Midbrain (tissue), 1 donor: ENCODE measurements around the gene ACVR1.

Source experiments
- DNase-seq: peaks from one replicate; lab custom pipeline; 2025; lab: John Stamatoyannopoulos, UW

ACVR1 gene

GRCh38 chr2:157853211-157853610 is 22.9 kb downstream of the ACVR1 start:
- DNase-seq, result no peak

GRCh38 chr2:157849591-157849990 is 26.5 kb downstream of the ACVR1 start:
- DNase-seq, result no peak

- no peak for DNase-seq
These were observed 27.9 kb downstream of the ACVR1 start for GRCh38 chr2:157848213-157848612.

- no peak for DNase-seq
These were observed 31.0 kb downstream of the ACVR1 start for GRCh38 chr2:157845081-157845480.

GRCh38 chr2:157843935-157844334 is 32.2 kb downstream of the ACVR1 start:
- no peak for DNase-seq

GRCh38 chr2:157843081-157843480 is 33.0 kb downstream of the ACVR1 start:
- no peak for DNase-seq

- no peak for DNase-seq
These were observed 33.8 kb downstream of the ACVR1 start for GRCh38 chr2:157842106-157842879.

GRCh38 chr2:157841485-157841884 is 34.6 kb downstream of the ACVR1 start:
- no peak for DNase-seq

- no peak for DNase-seq
These were observed 35.5 kb downstream of the ACVR1 start for GRCh38 chr2:157840568-157841156.

GRCh38 chr2:157839822-157840221 is 36.3 kb downstream of the ACVR1 start:
- DNase-seq, result no peak

GRCh38 chr2:157839162-157839801 is 36.8 kb downstream of the ACVR1 start:
- DNase-seq, result no peak

- DNase-seq, result no peak
These were observed 37.5 kb downstream of the ACVR1 start for GRCh38 chr2:157838442-157839161.

GRCh38 chr2:157837851-157838441 is 38.2 kb downstream of the ACVR1 start:
- DNase-seq, result peak; percentile 52

- no peak for DNase-seq
These were observed 39.6 kb downstream of the ACVR1 start for GRCh38 chr2:157836531-157836930.

- no peak for DNase-seq
These were observed 40.7 kb downstream of the ACVR1 start for GRCh38 chr2:157835425-157835824.

GRCh38 chr2:157835006-157835405 is 41.1 kb downstream of the ACVR1 start:
- no peak for DNase-seq

GRCh38 chr2:157833721-157834120 is 42.4 kb downstream of the ACVR1 start:
- DNase-seq, result no peak

- DNase-seq, result no peak
These were observed 44.4 kb downstream of the ACVR1 start for GRCh38 chr2:157831573-157832315.

- no peak for DNase-seq
These were observed 45.2 kb downstream of the ACVR1 start for GRCh38 chr2:157830696-157831570.

- no peak for DNase-seq
These were observed 45.9 kb downstream of the ACVR1 start for GRCh38 chr2:157830266-157830665.
